HEK293 (cell line): Measurements from ENCODE around the gene CCDC78.

Source experiments
- KLF1 ChIP-seq: fragments of 450-650 bp; formaldehyde crosslinking; IDR thresholded peaks from 2 replicates; pipeline ENCODE4 v1.5.1; 2016; ENCODE audit warnings: missing biosample characterization, missing genetic modification characterization
- YY1 ChIP-seq: fragments of 450-650 bp; formaldehyde crosslinking; IDR thresholded peaks from 2 replicates; pipeline ENCODE4 v1.5.1; 2018; ENCODE audit warnings: missing biosample characterization, missing genetic modification characterization
- ZBTB8A ChIP-seq: fragments of 450-650 bp; formaldehyde crosslinking; IDR thresholded peaks from 2 replicates; pipeline ENCODE4 v1.5.1; 2016; ENCODE audit warnings: missing biosample characterization, missing genetic modification characterization
- ZNF112 ChIP-seq: fragments of 450-650 bp; formaldehyde crosslinking; IDR thresholded peaks from 2 replicates; pipeline ENCODE4 v1.5.0; 2017; ENCODE audit warnings: missing biosample characterization, missing genetic modification characterization
- TF ChIP-seq, protein P1 (sequence below): fragments of 450-650 bp; formaldehyde crosslinking; IDR thresholded peaks from 2 replicates; pipeline ENCODE4 v1.5.1; 2016; ENCODE audit warnings: missing biosample characterization, missing genetic modification characterization
- TF ChIP-seq, protein P2 (sequence below): fragments of 450-650 bp; formaldehyde crosslinking; IDR thresholded peaks from 2 replicates; pipeline ENCODE4 v1.5.1; 2016; ENCODE audit warnings: missing biosample characterization, missing genetic modification characterization
- TF ChIP-seq, protein P3 (sequence below): fragments of 450-650 bp; formaldehyde crosslinking; IDR thresholded peaks from 2 replicates; pipeline ENCODE4 v1.5.1; 2016; ENCODE audit warnings: missing biosample characterization, missing genetic modification characterization, low read depth
- TF ChIP-seq, protein P4 (sequence below): fragments of 450-650 bp; IDR thresholded peaks from 2 replicates; pipeline ENCODE4 v1.5.1; 2018; ENCODE audit warnings: missing biosample characterization, missing genetic modification characterization

DNA sequence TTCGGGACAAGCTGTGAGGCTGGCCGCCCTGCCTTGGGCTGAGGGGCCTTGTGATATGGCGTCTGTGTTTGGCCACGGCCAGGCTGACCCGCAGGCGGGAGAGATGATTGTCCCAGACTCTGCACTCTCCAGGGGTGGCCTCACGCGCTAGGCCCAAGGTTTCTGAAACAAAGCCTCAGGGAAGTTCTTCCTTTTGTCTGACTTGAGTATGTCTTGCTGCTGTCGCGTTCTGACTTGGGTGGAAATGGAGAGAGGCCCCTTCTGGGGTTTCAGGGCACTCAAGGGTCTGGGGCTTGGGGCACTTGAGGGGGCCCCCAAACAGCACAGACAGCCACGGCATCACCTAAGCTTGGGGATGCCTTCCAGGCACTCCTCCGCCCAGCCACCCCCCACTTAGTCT is 15.2 kb downstream of the CCDC78 start:
- TF ChIP-seq, protein P1, sequence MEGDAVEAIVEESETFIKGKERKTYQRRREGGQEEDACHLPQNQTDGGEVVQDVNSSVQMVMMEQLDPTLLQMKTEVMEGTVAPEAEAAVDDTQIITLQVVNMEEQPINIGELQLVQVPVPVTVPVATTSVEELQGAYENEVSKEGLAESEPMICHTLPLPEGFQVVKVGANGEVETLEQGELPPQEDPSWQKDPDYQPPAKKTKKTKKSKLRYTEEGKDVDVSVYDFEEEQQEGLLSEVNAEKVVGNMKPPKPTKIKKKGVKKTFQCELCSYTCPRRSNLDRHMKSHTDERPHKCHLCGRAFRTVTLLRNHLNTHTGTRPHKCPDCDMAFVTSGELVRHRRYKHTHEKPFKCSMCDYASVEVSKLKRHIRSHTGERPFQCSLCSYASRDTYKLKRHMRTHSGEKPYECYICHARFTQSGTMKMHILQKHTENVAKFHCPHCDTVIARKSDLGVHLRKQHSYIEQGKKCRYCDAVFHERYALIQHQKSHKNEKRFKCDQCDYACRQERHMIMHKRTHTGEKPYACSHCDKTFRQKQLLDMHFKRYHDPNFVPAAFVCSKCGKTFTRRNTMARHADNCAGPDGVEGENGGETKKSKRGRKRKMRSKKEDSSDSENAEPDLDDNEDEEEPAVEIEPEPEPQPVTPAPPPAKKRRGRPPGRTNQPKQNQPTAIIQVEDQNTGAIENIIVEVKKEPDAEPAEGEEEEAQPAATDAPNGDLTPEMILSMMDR (tag by site-specific recombination): no peak
- no peak for TF ChIP-seq YY1
- TF ChIP-seq, protein P2, sequence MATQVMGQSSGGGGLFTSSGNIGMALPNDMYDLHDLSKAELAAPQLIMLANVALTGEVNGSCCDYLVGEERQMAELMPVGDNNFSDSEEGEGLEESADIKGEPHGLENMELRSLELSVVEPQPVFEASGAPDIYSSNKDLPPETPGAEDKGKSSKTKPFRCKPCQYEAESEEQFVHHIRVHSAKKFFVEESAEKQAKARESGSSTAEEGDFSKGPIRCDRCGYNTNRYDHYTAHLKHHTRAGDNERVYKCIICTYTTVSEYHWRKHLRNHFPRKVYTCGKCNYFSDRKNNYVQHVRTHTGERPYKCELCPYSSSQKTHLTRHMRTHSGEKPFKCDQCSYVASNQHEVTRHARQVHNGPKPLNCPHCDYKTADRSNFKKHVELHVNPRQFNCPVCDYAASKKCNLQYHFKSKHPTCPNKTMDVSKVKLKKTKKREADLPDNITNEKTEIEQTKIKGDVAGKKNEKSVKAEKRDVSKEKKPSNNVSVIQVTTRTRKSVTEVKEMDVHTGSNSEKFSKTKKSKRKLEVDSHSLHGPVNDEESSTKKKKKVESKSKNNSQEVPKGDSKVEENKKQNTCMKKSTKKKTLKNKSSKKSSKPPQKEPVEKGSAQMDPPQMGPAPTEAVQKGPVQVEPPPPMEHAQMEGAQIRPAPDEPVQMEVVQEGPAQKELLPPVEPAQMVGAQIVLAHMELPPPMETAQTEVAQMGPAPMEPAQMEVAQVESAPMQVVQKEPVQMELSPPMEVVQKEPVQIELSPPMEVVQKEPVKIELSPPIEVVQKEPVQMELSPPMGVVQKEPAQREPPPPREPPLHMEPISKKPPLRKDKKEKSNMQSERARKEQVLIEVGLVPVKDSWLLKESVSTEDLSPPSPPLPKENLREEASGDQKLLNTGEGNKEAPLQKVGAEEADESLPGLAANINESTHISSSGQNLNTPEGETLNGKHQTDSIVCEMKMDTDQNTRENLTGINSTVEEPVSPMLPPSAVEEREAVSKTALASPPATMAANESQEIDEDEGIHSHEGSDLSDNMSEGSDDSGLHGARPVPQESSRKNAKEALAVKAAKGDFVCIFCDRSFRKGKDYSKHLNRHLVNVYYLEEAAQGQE (tag by site-specific recombination): no peak
- TF ChIP-seq ZNF112 (tag by site-specific recombination): no peak
- TF ChIP-seq, protein P3, sequence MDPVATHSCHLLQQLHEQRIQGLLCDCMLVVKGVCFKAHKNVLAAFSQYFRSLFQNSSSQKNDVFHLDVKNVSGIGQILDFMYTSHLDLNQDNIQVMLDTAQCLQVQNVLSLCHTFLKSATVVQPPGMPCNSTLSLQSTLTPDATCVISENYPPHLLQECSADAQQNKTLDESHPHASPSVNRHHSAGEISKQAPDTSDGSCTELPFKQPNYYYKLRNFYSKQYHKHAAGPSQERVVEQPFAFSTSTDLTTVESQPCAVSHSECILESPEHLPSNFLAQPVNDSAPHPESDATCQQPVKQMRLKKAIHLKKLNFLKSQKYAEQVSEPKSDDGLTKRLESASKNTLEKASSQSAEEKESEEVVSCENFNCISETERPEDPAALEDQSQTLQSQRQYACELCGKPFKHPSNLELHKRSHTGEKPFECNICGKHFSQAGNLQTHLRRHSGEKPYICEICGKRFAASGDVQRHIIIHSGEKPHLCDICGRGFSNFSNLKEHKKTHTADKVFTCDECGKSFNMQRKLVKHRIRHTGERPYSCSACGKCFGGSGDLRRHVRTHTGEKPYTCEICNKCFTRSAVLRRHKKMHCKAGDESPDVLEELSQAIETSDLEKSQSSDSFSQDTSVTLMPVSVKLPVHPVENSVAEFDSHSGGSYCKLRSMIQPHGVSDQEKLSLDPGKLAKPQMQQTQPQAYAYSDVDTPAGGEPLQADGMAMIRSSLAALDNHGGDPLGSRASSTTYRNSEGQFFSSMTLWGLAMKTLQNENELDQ (tag by site-specific recombination): no peak
- no peak for TF ChIP-seq ZBTB8A
- TF ChIP-seq KLF1 (tag by site-specific recombination): no peak
- TF ChIP-seq, protein P4, sequence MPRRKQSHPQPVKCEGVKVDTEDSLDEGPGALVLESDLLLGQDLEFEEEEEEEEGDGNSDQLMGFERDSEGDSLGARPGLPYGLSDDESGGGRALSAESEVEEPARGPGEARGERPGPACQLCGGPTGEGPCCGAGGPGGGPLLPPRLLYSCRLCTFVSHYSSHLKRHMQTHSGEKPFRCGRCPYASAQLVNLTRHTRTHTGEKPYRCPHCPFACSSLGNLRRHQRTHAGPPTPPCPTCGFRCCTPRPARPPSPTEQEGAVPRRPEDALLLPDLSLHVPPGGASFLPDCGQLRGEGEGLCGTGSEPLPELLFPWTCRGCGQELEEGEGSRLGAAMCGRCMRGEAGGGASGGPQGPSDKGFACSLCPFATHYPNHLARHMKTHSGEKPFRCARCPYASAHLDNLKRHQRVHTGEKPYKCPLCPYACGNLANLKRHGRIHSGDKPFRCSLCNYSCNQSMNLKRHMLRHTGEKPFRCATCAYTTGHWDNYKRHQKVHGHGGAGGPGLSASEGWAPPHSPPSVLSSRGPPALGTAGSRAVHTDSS (tag by site-specific recombination): no peak
